Measurements from ENCODE around the gene IMPDH2. TPM values are rescaled to one million over a fixed set of nuclear protein-coding genes. Genes with fewer than 3 reads are reported as not detected.

The IMPDH2 gene
- total and polyA plus RNA-seq, 5 donors from 2014 or later = 58.6 to 81.3 (median 78.4) TPM

- DNase-seq = no peak
- H3K27me3 ChIP-seq (ENCODE audit: control insufficient read depth, insufficient read depth, low read length) = no peaks in the 10 kb centered on the region
- peaks cover 15% of the 10 kb centered on the region for H3K36me3 Mint-ChIP-seq
- H3K4me1 ChIP-seq (ENCODE audit: control insufficient read depth, insufficient read depth, low read length, poor library complexity, severe bottlenecking) = peaks cover 32% of the 10 kb centered on the region
- peaks cover 5% of the 10 kb centered on the region for H3K27me3 Mint-ChIP-seq
- H3K27ac ChIP-seq (ENCODE audit: insufficient read depth, low read length, poor library complexity, severe bottlenecking) = peak overlapping the region; percentile 78
- no peaks in the 10 kb centered on the region for H3K9me3 Mint-ChIP-seq
- no peak for ATAC-seq (ENCODE audit: low read depth in 2 of 2)
- H3K27ac Mint-ChIP-seq = peak overlapping the region in 2 of 3 donors; percentile 45 to 46
- H3K4me3 ChIP-seq (ENCODE audit: low read depth, low read length) = no peak overlapping the region
- peak overlapping the region; percentile 86 to 98 (median 92) for H3K4me3 Mint-ChIP-seq
- H3K4me1 Mint-ChIP-seq = peaks cover 5 to 50% (median 22%) of the 10 kb centered on the region in 4 donors
- H3K36me3 ChIP-seq (ENCODE audit: control insufficient read depth, insufficient read depth, low read length) = peaks cover 45% of the 10 kb centered on the region
- H3K9me3 ChIP-seq (ENCODE audit: control insufficient read depth in 2 of 2, low read length in 2 of 2) = no peaks in the 10 kb centered on the region
Measured at GRCh38 chr3:49016414-49017228, 12.6 kb downstream of the IMPDH2 start.

- Histone ChIP-seq H3K4me1 (ENCODE audit: control insufficient read depth, insufficient read depth, low read length, poor library complexity, severe bottlenecking) (peaks cover 30% of the 10 kb centered on the region), H3K27me3 (ENCODE audit: control insufficient read depth, insufficient read depth, low read length) (no peaks in the 10 kb centered on the region), H3K4me3 (ENCODE audit: low read depth, low read length) (no peak overlapping the region), H3K27ac (ENCODE audit: insufficient read depth, low read length, poor library complexity, severe bottlenecking) (no peak overlapping the region), H3K9me3 (ENCODE audit: control insufficient read depth in 2 of 2, low read length in 2 of 2) (no peaks in the 10 kb centered on the region), H3K36me3 (ENCODE audit: control insufficient read depth, insufficient read depth, low read length) (peaks cover 47% of the 10 kb centered on the region)
- Mint-ChIP-seq H3K9me3 (no peaks in the 10 kb centered on the region), H3K4me1 (peaks cover 5 to 46% (median 20%) of the 10 kb centered on the region in 4 donors), H3K27me3 (no peaks in the 10 kb centered on the region), H3K27ac (peak overlapping the region in 2 of 3 donors; percentile 43 to 46), H3K4me3 (peak overlapping the region in 3 of 4 donors; percentile 50 to 88 (median 68)), H3K36me3 (peaks cover 15% of the 10 kb centered on the region)
- ATAC-seq (ENCODE audit: low read depth in 2 of 2) = no peak
- no peak for DNase-seq
Measured at GRCh38 chr3:49015765-49016164, 13.4 kb downstream of the IMPDH2 start.

GRCh38 chr3:49015072-49015471 lies 14.1 kb downstream of the IMPDH2 start:
- Mint-ChIP-seq H3K27ac (peak overlapping the region in 1 of 3 donors; percentile 48), H3K9me3 (no peaks in the 10 kb centered on the region), H3K27me3 (no peaks in the 10 kb centered on the region), H3K4me3 (peak overlapping the region in 2 of 4 donors; percentile 72 to 88), H3K4me1 (peaks cover 5 to 42% (median 17%) of the 10 kb centered on the region in 4 donors), H3K36me3 (peaks cover 15% of the 10 kb centered on the region)
- peaks cover 23% of the 10 kb centered on the region for H3K4me1 ChIP-seq (ENCODE audit: control insufficient read depth, insufficient read depth, low read length, poor library complexity, severe bottlenecking)
- peaks cover 47% of the 10 kb centered on the region for H3K36me3 ChIP-seq (ENCODE audit: control insufficient read depth, insufficient read depth, low read length)
- H3K27ac ChIP-seq (ENCODE audit: insufficient read depth, low read length, poor library complexity, severe bottlenecking) = no peak overlapping the region
- H3K27me3 ChIP-seq (ENCODE audit: control insufficient read depth, insufficient read depth, low read length) = no peaks in the 10 kb centered on the region
- DNase-seq = no peak
- no peak overlapping the region for H3K4me3 ChIP-seq (ENCODE audit: low read depth, low read length)
- H3K9me3 ChIP-seq (ENCODE audit: control insufficient read depth in 2 of 2, low read length in 2 of 2) = no peaks in the 10 kb centered on the region
- no peak for ATAC-seq (ENCODE audit: low read depth in 2 of 2)

- ATAC-seq (ENCODE audit: low read depth in 2 of 2) = peak; percentile 32 to 60
- Mint-ChIP-seq H3K9me3 (no peaks in the 10 kb centered on the region), H3K27ac (peak overlapping the region in 1 of 3 donors; percentile 36), H3K36me3 (peaks cover 15% of the 10 kb centered on the region), H3K27me3 (no peaks in the 10 kb centered on the region), H3K4me3 (peak overlapping the region in 3 of 4 donors; percentile 11 to 51 (median 47)), H3K4me1 (peaks cover 5 to 38% (median 19%) of the 10 kb centered on the region in 4 donors)
- no peak overlapping the region for H3K4me3 ChIP-seq (ENCODE audit: low read depth, low read length)
- H3K27me3 ChIP-seq (ENCODE audit: control insufficient read depth, insufficient read depth, low read length) = no peaks in the 10 kb centered on the region
- peaks cover 12% of the 10 kb centered on the region for H3K4me1 ChIP-seq (ENCODE audit: control insufficient read depth, insufficient read depth, low read length, poor library complexity, severe bottlenecking)
- H3K36me3 ChIP-seq (ENCODE audit: control insufficient read depth, insufficient read depth, low read length) = peaks cover 47% of the 10 kb centered on the region
- peak in 2 of 3 donors; percentile 29 to 68 for DNase-seq
- H3K9me3 ChIP-seq (ENCODE audit: control insufficient read depth in 2 of 2, low read length in 2 of 2) = no peaks in the 10 kb centered on the region
- no peak overlapping the region for H3K27ac ChIP-seq (ENCODE audit: insufficient read depth, low read length, poor library complexity, severe bottlenecking)
Measured at GRCh38 chr3:49013738-49014660, 15.2 kb downstream of the IMPDH2 start.

- H3K4me3 ChIP-seq (ENCODE audit: low read depth, low read length) = no peak overlapping the region
- Mint-ChIP-seq H3K36me3 (peaks cover 15% of the 10 kb centered on the region), H3K4me3 (peak overlapping the region in 1 of 4 donors; percentile 49), H3K9me3 (no peaks in the 10 kb centered on the region), H3K4me1 (peaks cover 0 to 41% (median 23%) of the 10 kb centered on the region in 4 donors), H3K27me3 (no peaks in the 10 kb centered on the region), H3K27ac (no peak overlapping the region)
- peaks cover 47% of the 10 kb centered on the region for H3K36me3 ChIP-seq (ENCODE audit: control insufficient read depth, insufficient read depth, low read length)
- H3K4me1 ChIP-seq (ENCODE audit: control insufficient read depth, insufficient read depth, low read length, poor library complexity, severe bottlenecking) = peaks cover 12% of the 10 kb centered on the region
- no peaks in the 10 kb centered on the region for H3K9me3 ChIP-seq (ENCODE audit: control insufficient read depth in 2 of 2, low read length in 2 of 2)
- H3K27me3 ChIP-seq (ENCODE audit: control insufficient read depth, insufficient read depth, low read length) = no peaks in the 10 kb centered on the region
- no peak overlapping the region for H3K27ac ChIP-seq (ENCODE audit: insufficient read depth, low read length, poor library complexity, severe bottlenecking)
- DNase-seq (no peak), ATAC-seq (ENCODE audit: low read depth in 2 of 2) (no peak)
Measured at GRCh38 chr3:49013113-49013737, 16.0 kb downstream of the IMPDH2 start.

GRCh38 chr3:49012441-49013017 lies 16.7 kb downstream of the IMPDH2 start:
- Mint-ChIP-seq H3K27ac (no peak overlapping the region), H3K4me1 (peaks cover 0 to 44% (median 25%) of the 10 kb centered on the region in 4 donors), H3K27me3 (no peaks in the 10 kb centered on the region), H3K4me3 (peak overlapping the region in 1 of 4 donors; percentile 51), H3K36me3 (peaks cover 15% of the 10 kb centered on the region), H3K9me3 (no peaks in the 10 kb centered on the region)
- Histone ChIP-seq H3K36me3 (ENCODE audit: control insufficient read depth, insufficient read depth, low read length) (peaks cover 47% of the 10 kb centered on the region), H3K9me3 (ENCODE audit: control insufficient read depth in 2 of 2, low read length in 2 of 2) (no peaks in the 10 kb centered on the region), H3K27ac (ENCODE audit: insufficient read depth, low read length, poor library complexity, severe bottlenecking) (no peak overlapping the region), H3K4me3 (ENCODE audit: low read depth, low read length) (no peak overlapping the region), H3K4me1 (ENCODE audit: control insufficient read depth, insufficient read depth, low read length, poor library complexity, severe bottlenecking) (peaks cover 14% of the 10 kb centered on the region), H3K27me3 (ENCODE audit: control insufficient read depth, insufficient read depth, low read length) (no peaks in the 10 kb centered on the region)
- DNase-seq (no peak), ATAC-seq (ENCODE audit: low read depth in 2 of 2) (no peak)

GRCh38 chr3:49009396-49009795 lies 19.8 kb downstream of the IMPDH2 start:
- Mint-ChIP-seq H3K27ac (no peak overlapping the region), H3K4me1 (peaks cover 0 to 37% (median 29%) of the 10 kb centered on the region in 4 donors)

More at GRCh38 chr3:49009396-49009795, 19.8 kb downstream of the IMPDH2 start:
- ATAC-seq (ENCODE audit: low read depth in 2 of 2) = no peak
- Histone ChIP-seq H3K27me3 (ENCODE audit: control insufficient read depth, insufficient read depth, low read length) (no peaks in the 10 kb centered on the region), H3K4me3 (ENCODE audit: low read depth, low read length) (no peak overlapping the region), H3K27ac (ENCODE audit: insufficient read depth, low read length, poor library complexity, severe bottlenecking) (peak overlapping the region; percentile 25), H3K36me3 (ENCODE audit: control insufficient read depth, insufficient read depth, low read length) (peaks cover 29% of the 10 kb centered on the region), H3K4me1 (ENCODE audit: control insufficient read depth, insufficient read depth, low read length, poor library complexity, severe bottlenecking) (peaks cover 19% of the 10 kb centered on the region), H3K9me3 (ENCODE audit: control insufficient read depth in 2 of 2, low read length in 2 of 2) (no peaks in the 10 kb centered on the region)
- no peaks in the 10 kb centered on the region for H3K9me3 Mint-ChIP-seq
- H3K36me3 Mint-ChIP-seq = peaks cover 4% of the 10 kb centered on the region
- DNase-seq = no peak
- H3K27me3 Mint-ChIP-seq = no peaks in the 10 kb centered on the region
- H3K4me3 Mint-ChIP-seq = peak overlapping the region; percentile 44 to 94 (median 79)
